Colonic mucosa (tissue), 4 donors: ENCODE results near the gene RPP30. TPM values are rescaled to one million over a fixed set of nuclear protein-coding genes. Genes with fewer than 3 reads are reported as not detected.
"Not testable (repeated sequence)": the region's sequence is repeated elsewhere in the genome, so short reads cannot be mapped to it uniquely, and the experiment has no call there.

Experiments used
- DNase-seq: peaks from one replicate; pipeline ENCODE4 v3.0.0-alpha.2; 2020
- H3K27ac ChIP-seq: fragments of 200-600 bp; one replicate; pipeline ENCODE4 v1.8.0; 2021
- H3K27me3 ChIP-seq: fragments of 200-600 bp; one replicate; pipeline ENCODE4 v1.8.0; 2021
- H3K36me3 ChIP-seq: fragments of 200-600 bp; one replicate; pipeline ENCODE4 v1.8.0; 2021
- H3K4me1 ChIP-seq: fragments of 200-600 bp; one replicate; pipeline ENCODE4 v1.8.0; 2021; ENCODE audit warnings: mild to moderate bottlenecking
- H3K4me3 ChIP-seq: fragments of 200-600 bp; one replicate; pipeline ENCODE4 v1.8.0; 2021
- H3K9ac ChIP-seq, 2 donors: one replicate each; pipeline ENCODE4 v1.7.0; 2013; ENCODE audit warnings: control low read depth in 2 of 2, low read depth in 2 of 2, low read length in 2 of 2
- H3K9me3 ChIP-seq: fragments of 200-600 bp; one replicate; pipeline ENCODE4 v1.8.0; 2021
- intact Hi-C: fragments of 100-400 bp; cut with DNase I; formaldehyde crosslinking; loops from one replicate; pipeline ENCODE4 v1.14.1; 2022
- total RNA-seq, 2 donors: library from RNA; stranded (reverse); fragmentation: NEBNext Ultra II Directional in 1 of 2; extraction: Animal tissue kit (Norgen Biotek cat#: 25700) in 1 of 2; gene quantifications; one replicate each; pipeline ENCODE4 v1.2.1, GENCODE V29; 2021
- TF ChIP-seq, protein P1 (sequence below): fragments of 200-600 bp; IDR thresholded peaks from one replicate; pipeline ENCODE4 v1.8.0; 2022; ENCODE audit warnings: antibody characterized with exemption, mild to moderate bottlenecking
- donor health status: healthy.
- donor health status: DM: no; HTN: no; CAD: no.
- donor health status: DM: no; HTN: no; CAD: no.

Gene RPP30
- total RNA-seq, 2 donors from 2014 or later, result 22.0 to 39.7 TPM

DNA sequence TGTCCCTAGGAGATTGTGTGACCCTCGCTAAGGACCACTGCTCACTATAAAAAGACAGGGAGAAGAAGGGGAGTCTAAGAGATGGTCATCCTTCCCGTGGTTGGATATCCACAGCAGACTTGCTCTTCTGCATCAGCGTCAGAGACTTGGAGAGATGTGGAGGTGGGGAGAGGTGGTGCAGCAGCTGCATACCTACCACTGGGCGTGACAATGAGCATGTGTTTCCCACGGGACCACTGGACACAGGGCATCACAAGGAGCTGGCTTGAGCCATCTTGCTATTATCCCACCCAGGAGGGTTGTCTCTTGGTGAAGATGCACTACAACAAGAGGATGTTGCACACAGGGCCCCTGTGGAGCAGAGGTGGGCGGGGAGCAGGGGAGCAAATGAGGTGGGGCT is 67.9 kb downstream of the RPP30 start:
- Histone ChIP-seq H3K9ac (no peak overlapping the region), H3K27ac (no peak overlapping the region), H3K9me3 (no peaks in the 10 kb centered on the region), H3K27me3 (no peaks in the 10 kb centered on the region), H3K36me3 (no peaks in the 10 kb centered on the region), H3K4me1 (no peaks in the 10 kb centered on the region), H3K4me3 (no peak overlapping the region)
- TF ChIP-seq, protein P1, sequence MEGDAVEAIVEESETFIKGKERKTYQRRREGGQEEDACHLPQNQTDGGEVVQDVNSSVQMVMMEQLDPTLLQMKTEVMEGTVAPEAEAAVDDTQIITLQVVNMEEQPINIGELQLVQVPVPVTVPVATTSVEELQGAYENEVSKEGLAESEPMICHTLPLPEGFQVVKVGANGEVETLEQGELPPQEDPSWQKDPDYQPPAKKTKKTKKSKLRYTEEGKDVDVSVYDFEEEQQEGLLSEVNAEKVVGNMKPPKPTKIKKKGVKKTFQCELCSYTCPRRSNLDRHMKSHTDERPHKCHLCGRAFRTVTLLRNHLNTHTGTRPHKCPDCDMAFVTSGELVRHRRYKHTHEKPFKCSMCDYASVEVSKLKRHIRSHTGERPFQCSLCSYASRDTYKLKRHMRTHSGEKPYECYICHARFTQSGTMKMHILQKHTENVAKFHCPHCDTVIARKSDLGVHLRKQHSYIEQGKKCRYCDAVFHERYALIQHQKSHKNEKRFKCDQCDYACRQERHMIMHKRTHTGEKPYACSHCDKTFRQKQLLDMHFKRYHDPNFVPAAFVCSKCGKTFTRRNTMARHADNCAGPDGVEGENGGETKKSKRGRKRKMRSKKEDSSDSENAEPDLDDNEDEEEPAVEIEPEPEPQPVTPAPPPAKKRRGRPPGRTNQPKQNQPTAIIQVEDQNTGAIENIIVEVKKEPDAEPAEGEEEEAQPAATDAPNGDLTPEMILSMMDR, result no peak
- DNase-seq, result no peak
- intact Hi-C loops, result no loop called here

DNA sequence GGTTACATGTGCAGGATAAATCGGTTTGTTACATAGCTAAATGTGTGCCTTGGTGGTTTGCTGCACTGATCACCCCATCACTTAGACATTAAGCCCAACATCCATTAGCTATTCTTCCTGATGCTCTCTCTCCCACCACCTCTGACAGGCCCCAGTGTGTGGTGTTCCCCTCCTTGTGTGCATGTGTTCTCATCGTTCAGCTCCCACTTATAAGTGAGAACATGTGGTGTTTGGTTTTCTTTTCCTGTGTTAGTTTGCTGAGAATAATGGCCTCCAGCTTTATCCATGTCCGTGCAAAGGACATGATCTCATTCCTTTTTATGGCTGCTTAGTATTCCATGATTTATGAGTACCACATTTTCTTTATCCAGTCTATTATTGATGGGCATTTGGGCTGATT is 71.2 kb downstream of the RPP30 start:
- H3K9ac ChIP-seq, H3K9me3 ChIP-seq, intact Hi-C loops, H3K36me3 ChIP-seq, H3K27me3 ChIP-seq, DNase-seq, H3K4me1 ChIP-seq, H3K4me3 ChIP-seq, H3K27ac ChIP-seq: not testable (repeated sequence)

DNA sequence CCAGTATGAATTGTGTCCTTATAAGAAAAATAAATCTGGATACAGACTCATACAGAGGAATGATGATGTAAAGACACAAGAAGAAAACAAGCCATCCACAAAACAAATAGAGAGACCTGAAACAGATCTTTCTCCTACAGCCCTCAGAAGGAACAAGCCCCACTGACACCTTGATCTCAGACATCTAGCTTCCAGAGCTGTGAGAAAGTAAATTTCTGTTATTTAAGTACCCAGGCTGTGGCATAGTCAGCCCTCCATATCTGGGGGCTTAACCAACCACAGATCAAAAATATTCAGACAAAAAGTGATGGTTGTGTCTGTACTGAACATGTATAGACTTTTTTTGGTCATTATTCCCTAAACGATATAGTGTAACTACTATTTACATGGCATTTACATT is 73.0 kb downstream of the RPP30 start:
- no peak for DNase-seq
- intact Hi-C loops, result no loop called here
- H3K27ac ChIP-seq, result no peak overlapping the region
- no peaks in the 10 kb centered on the region for H3K27me3 ChIP-seq
- H3K4me3 ChIP-seq, result no peak overlapping the region
- TF ChIP-seq, protein P1, result no peak
- H3K4me1 ChIP-seq, result no peaks in the 10 kb centered on the region
- no peaks in the 10 kb centered on the region for H3K9me3 ChIP-seq
- H3K9ac ChIP-seq, result no peak overlapping the region
- no peaks in the 10 kb centered on the region for H3K36me3 ChIP-seq

DNA sequence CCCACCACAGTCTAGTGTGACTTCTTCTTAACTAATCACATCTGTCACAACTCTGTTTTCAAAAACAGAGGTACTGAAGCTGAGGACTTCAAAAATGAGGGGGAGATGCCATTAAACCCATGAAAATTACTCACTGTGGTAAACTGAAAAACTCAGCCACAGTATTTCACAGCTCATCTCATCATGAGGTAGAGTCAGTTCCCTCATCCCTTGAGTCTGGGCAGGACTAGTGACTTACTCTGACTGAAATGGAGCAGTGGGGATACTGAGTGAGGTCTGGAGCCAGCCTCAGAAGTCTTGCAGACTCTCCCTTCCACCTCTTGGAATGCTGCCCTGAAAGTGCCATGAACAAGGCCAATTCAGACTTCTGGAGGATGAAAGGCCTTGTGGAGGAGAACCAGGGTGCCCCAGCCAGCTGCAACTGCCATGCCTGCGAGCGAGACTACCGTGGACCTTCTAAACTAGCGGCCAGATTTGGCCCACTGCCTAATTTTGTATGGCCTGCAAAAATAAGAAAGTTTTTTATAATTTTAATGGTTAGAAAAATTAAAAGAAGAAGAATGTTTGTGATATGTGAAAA is 73.8 kb downstream of the RPP30 start:
- H3K9me3 ChIP-seq, result no peaks in the 10 kb centered on the region
- no peak for DNase-seq
- intact Hi-C loops, result no loop called here
- H3K9ac ChIP-seq, result no peak overlapping the region
- no peak overlapping the region for H3K4me3 ChIP-seq
- no peaks in the 10 kb centered on the region for H3K36me3 ChIP-seq
- no peaks in the 10 kb centered on the region for H3K27me3 ChIP-seq
- no peaks in the 10 kb centered on the region for H3K4me1 ChIP-seq
- H3K27ac ChIP-seq, result no peak overlapping the region
- TF ChIP-seq, protein P1, result no peak

DNA sequence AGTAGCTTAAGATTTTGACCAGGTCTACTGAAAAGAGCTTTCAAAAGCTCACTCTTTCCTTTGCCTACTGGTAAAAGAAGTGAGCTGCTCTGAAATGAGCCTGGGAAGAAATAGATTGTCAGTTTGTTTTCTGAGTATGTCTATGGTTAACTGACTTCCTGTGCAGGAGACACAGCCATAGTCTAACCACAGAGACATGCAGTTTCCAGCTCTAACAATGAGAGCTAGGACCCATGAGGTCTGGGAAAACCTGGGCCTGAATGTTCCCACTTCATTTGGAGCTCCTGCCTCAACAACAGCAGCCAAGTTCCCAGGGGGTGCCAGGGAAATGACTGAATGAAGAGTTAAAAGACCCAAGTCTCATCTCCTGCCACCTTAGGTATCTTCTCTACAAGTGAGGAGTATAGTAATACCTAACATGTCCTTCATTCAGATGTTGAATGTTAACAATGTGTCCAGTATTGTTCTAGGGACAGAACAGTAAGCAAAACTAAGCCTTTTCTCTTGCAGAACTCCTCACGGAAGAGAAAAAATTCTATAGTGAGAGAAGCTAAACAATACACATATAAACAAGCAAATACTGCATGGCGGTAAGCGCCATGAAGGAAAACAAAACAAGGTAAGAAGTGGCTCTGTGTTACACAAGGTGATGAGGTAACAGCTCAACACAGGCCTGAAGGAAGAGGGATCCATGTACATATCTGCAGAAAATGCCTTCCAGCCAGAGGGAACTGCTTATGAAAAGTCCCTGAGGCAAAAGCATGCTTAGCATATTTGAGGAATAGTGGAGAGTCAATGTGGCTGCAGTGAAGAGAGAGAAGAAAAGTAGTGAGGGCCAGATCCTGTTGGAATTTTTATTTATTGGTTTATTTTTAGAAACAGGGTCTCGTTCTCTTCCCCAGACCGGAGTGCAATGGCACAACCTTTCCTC is 75.5 kb downstream of the RPP30 start:
- Histone ChIP-seq H3K27me3 (no peaks in the 10 kb centered on the region), H3K27ac (no peak overlapping the region), H3K9ac (no peak overlapping the region), H3K9me3 (no peaks in the 10 kb centered on the region), H3K36me3 (no peaks in the 10 kb centered on the region), H3K4me3 (no peak overlapping the region), H3K4me1 (no peaks in the 10 kb centered on the region)
- intact Hi-C loops, result no loop called here
- TF ChIP-seq, protein P1, result no peak
- DNase-seq, result no peak

Other genes with a start within 250 kb of the RPP30 start
- under 1 TPM; 0.07 to 0.29 TPM for gene HTR7, start 13.9 kb upstream of the RPP30 start, total RNA-seq
- under 1 TPM in 1 of 2 donors, not detected in 1; 0.32 TPM for gene ANKRD1, start 49.1 kb downstream of the RPP30 start, total RNA-seq